RWPE1 (cell line): ENCODE measurements around the gene TPGS1.

Experiments used
- CTCF ChIA-PET: fragments of 350-600 bp; sonication (Branson Sonifier 250); formaldehyde crosslinking; extraction: SDS; loops from one replicate; lab custom pipeline; 2021; lab: Yijun Ruan, JAX
- POLR2A ChIA-PET: fragments of 400-600 bp; formaldehyde crosslinking; extraction: SDS; loops from one replicate; lab custom pipeline; 2020; ENCODE audit warnings: antibody characterized with exemption; ENCODE audit not compliant: low non-redundant PET; lab: Yijun Ruan, JAX
- DNase-seq: peaks from one replicate; pipeline ENCODE4 v3.0.0; 2012; ENCODE audit warnings: low spot score
- H3K27ac ChIP-seq: fragments of 450-650 bp; 2 replicates; pipeline ENCODE4 v1.5.1; 2017
- CTCF ChIP-seq: fragments of 450-650 bp; conservative IDR thresholded peaks from 2 replicates; pipeline ENCODE4 v1.5.1; 2017; ENCODE audit warnings: low read depth, mild to moderate bottlenecking

Gene TPGS1

DNA sequence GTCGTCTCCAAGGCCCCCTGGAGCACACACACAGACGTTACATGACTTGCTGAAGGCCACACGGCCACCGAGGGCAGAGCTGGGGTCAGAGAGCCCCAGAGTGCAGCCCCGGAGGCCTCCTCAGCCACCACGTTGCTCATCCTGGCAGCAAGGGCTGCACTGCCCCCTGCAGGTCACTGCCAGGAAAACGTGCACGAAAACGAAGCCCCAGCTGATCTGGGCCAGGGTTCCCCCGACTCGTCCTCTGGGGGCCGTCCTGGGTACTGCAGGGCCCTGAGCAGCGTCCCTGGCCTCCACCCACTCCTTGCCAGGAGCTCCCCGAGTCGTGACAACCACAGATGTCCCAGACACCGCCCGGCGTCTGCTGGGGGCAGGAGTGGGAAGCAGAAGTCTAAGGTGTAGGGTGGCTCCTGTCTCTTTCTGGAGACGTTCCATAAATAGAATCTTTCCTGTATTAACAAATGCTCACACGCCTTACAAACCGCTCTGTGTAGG lies 3.4 kb downstream of the TPGS1 start:
- ChIA-PET CTCF (interaction anchor here (0.5 to 1.3 kb wide), 13 partner anchors 10 to 179 kb away, joined by 3 to 6 read pairs (median 3); partner anchors contain the start of genes BSG and MADCAM1), POLR2A (no interaction called here)

GRCh38 chr19:511101-511851 lies 4.0 kb downstream of the TPGS1 start:
- no peak for DNase-seq
- CTCF ChIA-PET = interaction anchor here (0.5 to 1.3 kb wide), 11 partner anchors 9 to 180 kb away, joined by 3 to 6 read pairs (median 3); partner anchors contain the start of gene MADCAM1
- POLR2A ChIA-PET = no interaction called here
- TF ChIP-seq CTCF = no peak
- peak overlapping the region; percentile 64 for H3K27ac ChIP-seq

More for the DNA sequence above, 3.4 kb downstream of the TPGS1 start:
- H3K27ac ChIP-seq = peak overlapping the region; percentile 64
- DNase-seq = no peak
- peak; percentile 78 for TF ChIP-seq CTCF

DNA sequence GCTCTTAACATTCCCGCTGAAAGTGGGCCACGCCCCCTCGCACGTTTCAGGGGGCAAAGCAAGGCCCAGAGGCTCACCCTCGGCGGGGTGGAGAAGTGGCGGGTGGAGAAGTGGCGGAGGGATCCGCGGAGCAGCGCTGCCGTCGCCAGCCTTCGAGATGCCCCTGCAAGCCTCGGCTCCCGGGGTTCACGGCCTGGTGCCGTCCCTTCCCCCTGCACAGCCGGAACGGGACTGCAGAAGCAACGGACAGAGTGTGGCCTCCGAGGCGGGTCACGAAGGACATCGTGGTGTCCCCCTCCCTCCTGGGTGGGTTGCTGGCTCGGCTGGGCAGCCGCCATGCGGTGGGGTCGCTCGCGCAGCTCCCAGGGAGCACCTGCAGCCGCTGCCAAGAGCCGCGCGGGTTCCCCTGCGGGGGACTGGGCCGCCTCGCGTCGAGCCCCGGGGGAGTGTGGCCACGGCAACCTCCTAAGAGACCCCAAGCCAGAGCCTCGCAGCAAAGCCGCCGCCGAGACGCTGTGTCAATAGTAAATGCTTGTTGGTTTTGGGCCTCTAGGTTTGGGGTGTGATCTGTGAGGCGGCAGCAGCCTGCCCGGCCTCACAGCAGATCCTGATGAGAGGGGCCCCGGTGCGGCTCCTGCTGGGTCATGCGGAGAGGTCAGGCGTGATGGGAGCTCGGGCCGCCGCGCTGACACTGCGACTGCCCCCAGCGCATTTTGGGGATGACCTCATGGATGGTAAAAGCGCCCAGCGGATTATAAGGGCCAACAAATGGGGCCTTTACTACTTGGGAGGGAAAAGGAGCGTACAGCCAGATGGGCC lies 5.5 kb downstream of the TPGS1 start:
- DNase-seq = no peak
- no peak for TF ChIP-seq CTCF
- H3K27ac ChIP-seq = peak overlapping the region; percentile 64
- ChIA-PET CTCF (no interaction called here), POLR2A (no interaction called here)

- ChIA-PET CTCF (no interaction called here), POLR2A (no interaction called here)
- no peak for TF ChIP-seq CTCF
- DNase-seq = no peak
- no peak overlapping the region for H3K27ac ChIP-seq
Observed at GRCh38 chr19:513368-514165, 6.3 kb downstream of the TPGS1 start.

- H3K27ac ChIP-seq = no peak overlapping the region
- CTCF ChIA-PET = no interaction called here
- POLR2A ChIA-PET = no interaction called here
- no peak for DNase-seq
- no peak for TF ChIP-seq CTCF
Observed at GRCh38 chr19:514166-514663, 6.9 kb downstream of the TPGS1 start.
